A673 (cell line): ENCODE results near the gene CYP2C9.

Experiments
- CTCF ChIP-seq: fragments of 300-800, 200-600 bp; sonication (generic); conservative IDR thresholded peaks from 2 replicates; pipeline ENCODE4 v1.5.1; 2017; ENCODE audit warnings: low read depth, mild to moderate bottlenecking, antibody characterized with exemption, low read length, moderate library complexity, mixed read lengths
- EZH2 ChIP-seq: fragments of 200-600 bp; sonication (generic); IDR thresholded peaks from 2 replicates; pipeline ENCODE4 v1.6.1; 2017; ENCODE audit warnings: borderline replicate concordance, low read depth, mild to moderate bottlenecking, mixed read lengths, antibody characterized with exemption, low read length; ENCODE audit not compliant: poor library complexity, severe bottlenecking

GRCh38 chr10:94889123-94889522 lies 49.3 kb upstream of the CYP2C9 start:
- TF ChIP-seq CTCF (no peak), EZH2 (no peak)
